ENCODE measurements around the gene PNPO. TPM values are rescaled to one million over a fixed set of nuclear protein-coding genes. Genes with fewer than 3 reads are reported as not detected.
A peak's percentile ranks its signal among the peaks of the same experiment; 100 is the strongest.

PNPO gene
- polyA plus RNA-seq, 1 donor from 2014 or later, result 1.7 TPM

DNA sequence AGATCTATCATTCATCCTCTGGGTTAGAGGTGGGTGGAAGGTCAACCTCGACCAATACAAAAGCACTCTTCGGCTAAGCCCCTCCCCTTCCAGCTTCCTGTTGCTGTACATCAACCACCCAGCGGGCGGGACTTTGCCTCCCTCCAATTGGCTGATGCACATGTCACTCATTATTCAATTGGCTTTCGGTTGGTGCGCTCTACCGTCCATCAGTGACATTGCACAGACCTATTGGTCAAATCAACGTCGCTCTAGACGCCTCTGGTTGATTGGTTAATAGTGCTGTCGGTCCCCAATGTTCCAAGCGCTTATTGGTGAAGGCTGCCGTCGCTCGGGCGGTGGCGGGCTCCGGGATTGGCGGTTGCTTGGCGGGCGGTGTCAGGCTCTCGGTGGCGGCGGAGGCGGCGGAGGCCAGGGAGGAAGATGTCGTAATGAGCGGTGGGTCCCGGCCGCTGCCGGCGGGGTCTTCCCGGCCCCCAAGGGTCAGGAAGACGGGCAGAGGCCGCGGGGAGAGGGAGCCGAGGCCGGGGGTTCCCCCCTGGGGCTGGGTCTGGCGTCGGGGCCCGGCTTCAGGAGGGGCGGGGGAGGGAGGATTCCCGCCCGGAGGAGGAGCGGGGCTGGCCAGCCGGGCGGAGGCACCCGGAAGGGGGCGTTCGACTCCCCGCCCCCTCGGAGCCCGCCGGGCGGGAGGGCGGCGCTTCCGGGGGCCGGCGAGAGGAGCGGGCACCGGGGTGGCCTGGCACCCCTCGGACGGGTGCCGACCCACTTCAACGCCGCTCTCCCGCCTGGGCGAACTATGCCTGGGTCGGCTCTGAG is 45.3 kb upstream of the PNPO start, which contains the start of gene SP2:
SP2 (plus strand) TSS at position 381 of the 816 bp plus-strand sequence; CDS start at position 432, 51 bp downstream.
- peak within 1 kb of the TSS; percentile 88 for H3K27ac ChIP-seq (ENCODE audit: low read length)
- peak; percentile 18 for TF ChIP-seq EP300 (conservative IDR thresholded peaks at IDR 0.05; ENCODE audit: poor library complexity, severe bottlenecking)
- TF ChIP-seq POLR2AphosphoS5 (IDR thresholded peaks at IDR 0.05), result peak; percentile 89
- TF ChIP-seq EZH2 (IDR thresholded peaks at IDR 0.05; ENCODE audit: borderline replicate concordance, insufficient read depth, low read length, poor library complexity, severe bottlenecking), result no peak
- peak; percentile 78 for TF ChIP-seq MXI1 (conservative IDR thresholded peaks at IDR 0.05; ENCODE audit: poor library complexity, severe bottlenecking)
- peak; percentile 37 for TF ChIP-seq SMC3 (conservative IDR thresholded peaks at IDR 0.05; ENCODE audit: poor library complexity)
- TF ChIP-seq, protein P1, sequence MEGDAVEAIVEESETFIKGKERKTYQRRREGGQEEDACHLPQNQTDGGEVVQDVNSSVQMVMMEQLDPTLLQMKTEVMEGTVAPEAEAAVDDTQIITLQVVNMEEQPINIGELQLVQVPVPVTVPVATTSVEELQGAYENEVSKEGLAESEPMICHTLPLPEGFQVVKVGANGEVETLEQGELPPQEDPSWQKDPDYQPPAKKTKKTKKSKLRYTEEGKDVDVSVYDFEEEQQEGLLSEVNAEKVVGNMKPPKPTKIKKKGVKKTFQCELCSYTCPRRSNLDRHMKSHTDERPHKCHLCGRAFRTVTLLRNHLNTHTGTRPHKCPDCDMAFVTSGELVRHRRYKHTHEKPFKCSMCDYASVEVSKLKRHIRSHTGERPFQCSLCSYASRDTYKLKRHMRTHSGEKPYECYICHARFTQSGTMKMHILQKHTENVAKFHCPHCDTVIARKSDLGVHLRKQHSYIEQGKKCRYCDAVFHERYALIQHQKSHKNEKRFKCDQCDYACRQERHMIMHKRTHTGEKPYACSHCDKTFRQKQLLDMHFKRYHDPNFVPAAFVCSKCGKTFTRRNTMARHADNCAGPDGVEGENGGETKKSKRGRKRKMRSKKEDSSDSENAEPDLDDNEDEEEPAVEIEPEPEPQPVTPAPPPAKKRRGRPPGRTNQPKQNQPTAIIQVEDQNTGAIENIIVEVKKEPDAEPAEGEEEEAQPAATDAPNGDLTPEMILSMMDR (IDR thresholded peaks at IDR 0.05; ENCODE audit: poor library complexity, severe bottlenecking), result peak; percentile 65
- TF ChIP-seq, protein P2, sequence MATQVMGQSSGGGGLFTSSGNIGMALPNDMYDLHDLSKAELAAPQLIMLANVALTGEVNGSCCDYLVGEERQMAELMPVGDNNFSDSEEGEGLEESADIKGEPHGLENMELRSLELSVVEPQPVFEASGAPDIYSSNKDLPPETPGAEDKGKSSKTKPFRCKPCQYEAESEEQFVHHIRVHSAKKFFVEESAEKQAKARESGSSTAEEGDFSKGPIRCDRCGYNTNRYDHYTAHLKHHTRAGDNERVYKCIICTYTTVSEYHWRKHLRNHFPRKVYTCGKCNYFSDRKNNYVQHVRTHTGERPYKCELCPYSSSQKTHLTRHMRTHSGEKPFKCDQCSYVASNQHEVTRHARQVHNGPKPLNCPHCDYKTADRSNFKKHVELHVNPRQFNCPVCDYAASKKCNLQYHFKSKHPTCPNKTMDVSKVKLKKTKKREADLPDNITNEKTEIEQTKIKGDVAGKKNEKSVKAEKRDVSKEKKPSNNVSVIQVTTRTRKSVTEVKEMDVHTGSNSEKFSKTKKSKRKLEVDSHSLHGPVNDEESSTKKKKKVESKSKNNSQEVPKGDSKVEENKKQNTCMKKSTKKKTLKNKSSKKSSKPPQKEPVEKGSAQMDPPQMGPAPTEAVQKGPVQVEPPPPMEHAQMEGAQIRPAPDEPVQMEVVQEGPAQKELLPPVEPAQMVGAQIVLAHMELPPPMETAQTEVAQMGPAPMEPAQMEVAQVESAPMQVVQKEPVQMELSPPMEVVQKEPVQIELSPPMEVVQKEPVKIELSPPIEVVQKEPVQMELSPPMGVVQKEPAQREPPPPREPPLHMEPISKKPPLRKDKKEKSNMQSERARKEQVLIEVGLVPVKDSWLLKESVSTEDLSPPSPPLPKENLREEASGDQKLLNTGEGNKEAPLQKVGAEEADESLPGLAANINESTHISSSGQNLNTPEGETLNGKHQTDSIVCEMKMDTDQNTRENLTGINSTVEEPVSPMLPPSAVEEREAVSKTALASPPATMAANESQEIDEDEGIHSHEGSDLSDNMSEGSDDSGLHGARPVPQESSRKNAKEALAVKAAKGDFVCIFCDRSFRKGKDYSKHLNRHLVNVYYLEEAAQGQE (IDR thresholded peaks at IDR 0.05; ENCODE audit: borderline replicate concordance), result peak; percentile 66
- TF ChIP-seq RAD21 (conservative IDR thresholded peaks at IDR 0.05), result peak; percentile 26
- peak; percentile 61 for TF ChIP-seq TAF1 (IDR thresholded peaks at IDR 0.05; ENCODE audit: low read depth)
- H3K4me2 ChIP-seq (ENCODE audit: low read length), result peak within 1 kb of the TSS; percentile 89
- peak within 1 kb of the TSS; percentile 90 for H3K9ac ChIP-seq (ENCODE audit: low read length)
- no peaks in the 10 kb centered on the region for H3K36me3 ChIP-seq (ENCODE audit: insufficient read depth, low read length)
- H3K79me2 ChIP-seq (replicated peaks; ENCODE audit: insufficient read depth, low read length), result peaks cover 13% of the 10 kb centered on the region
- H3K9me2 ChIP-seq (ENCODE audit: insufficient read depth, low read length), result no peaks in the 10 kb centered on the region
- H3K27me3 ChIP-seq (ENCODE audit: insufficient read depth, low read depth, low read length), result no peaks in the 10 kb centered on the region
- no peaks in the 10 kb centered on the region for H3F3A ChIP-seq (ENCODE audit: insufficient read depth, low read length, poor library complexity, severe bottlenecking)
- H2AFZ ChIP-seq (ENCODE audit: low read depth, low read length), result peak within 1 kb of the TSS; percentile 89
- H4K20me1 ChIP-seq (ENCODE audit: insufficient read depth), result no peaks in the 10 kb centered on the region
- H3K4me3 ChIP-seq (ENCODE audit: low read length), result peak within 1 kb of the TSS; percentile 90
- no peaks in the 10 kb centered on the region for H3K9me3 ChIP-seq (ENCODE audit: low read length)

DNA sequence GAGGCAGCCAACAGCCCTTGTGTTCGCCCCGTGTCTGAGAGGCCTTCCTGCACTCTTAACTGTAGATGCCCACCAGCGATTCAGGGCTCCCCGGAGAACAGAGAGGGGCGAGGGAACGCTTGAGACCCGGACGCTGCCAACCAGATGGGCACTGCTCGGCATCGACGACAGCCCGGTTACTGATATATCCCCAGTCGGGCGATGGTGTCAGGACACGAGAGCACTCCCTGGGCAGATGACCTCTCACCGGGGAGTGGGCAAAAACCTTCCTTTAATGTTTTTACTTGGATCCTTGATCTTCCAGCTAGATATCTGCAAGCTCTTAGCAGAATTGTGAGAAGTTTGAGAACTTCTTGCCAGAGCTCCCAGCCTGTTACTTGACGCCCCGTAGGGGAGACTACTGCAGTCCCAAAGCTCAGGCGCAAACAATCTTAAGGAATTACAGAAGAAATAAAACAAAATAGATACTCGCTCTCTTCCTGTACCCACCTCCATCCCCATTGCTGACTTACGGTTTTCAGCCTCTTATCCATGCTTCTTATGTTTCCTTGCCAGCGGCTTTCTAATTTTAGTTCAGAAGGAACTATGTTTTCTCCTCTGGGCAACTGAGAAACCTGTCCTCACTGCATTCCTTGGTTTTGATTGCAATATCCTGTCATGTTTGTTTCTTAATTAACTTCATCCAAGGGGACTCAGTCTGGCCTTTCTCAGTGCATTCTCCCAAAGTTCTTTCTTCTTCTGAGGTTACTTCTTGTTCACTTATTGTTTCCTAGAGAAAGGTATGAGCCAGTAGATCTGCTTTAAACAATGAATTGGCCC is 44.5 kb upstream of the PNPO start:
- Histone ChIP-seq H3K79me2 (replicated peaks; ENCODE audit: insufficient read depth, low read length) (peaks cover 13% of the 10 kb centered on the region), H3F3A (ENCODE audit: insufficient read depth, low read length, poor library complexity, severe bottlenecking) (no peaks in the 10 kb centered on the region)

More for the DNA sequence above, 44.5 kb upstream of the PNPO start:
- Histone ChIP-seq H2AFZ (ENCODE audit: low read depth, low read length) (peak overlapping the region; percentile 84), H4K20me1 (ENCODE audit: insufficient read depth) (no peaks in the 10 kb centered on the region), H3K9me3 (ENCODE audit: low read length) (no peaks in the 10 kb centered on the region), H3K36me3 (ENCODE audit: insufficient read depth, low read length) (no peaks in the 10 kb centered on the region), H3K9me2 (ENCODE audit: insufficient read depth, low read length) (no peaks in the 10 kb centered on the region), H3K4me3 (ENCODE audit: low read length) (peak overlapping the region; percentile 90), H3K4me2 (ENCODE audit: low read length) (peak overlapping the region; percentile 89), H3K9ac (ENCODE audit: low read length) (peak overlapping the region; percentile 90), H3K27ac (ENCODE audit: low read length) (peak overlapping the region; percentile 88), H3K27me3 (ENCODE audit: insufficient read depth, low read depth, low read length) (no peaks in the 10 kb centered on the region)
- no peak for TF ChIP-seq SMC3 (conservative IDR thresholded peaks at IDR 0.05; ENCODE audit: poor library complexity)
- no peak for TF ChIP-seq EP300 (conservative IDR thresholded peaks at IDR 0.05; ENCODE audit: poor library complexity, severe bottlenecking)
- no peak for TF ChIP-seq RAD21 (conservative IDR thresholded peaks at IDR 0.05)
- TF ChIP-seq EZH2 (IDR thresholded peaks at IDR 0.05; ENCODE audit: borderline replicate concordance, insufficient read depth, low read length, poor library complexity, severe bottlenecking), result no peak
- no peak for TF ChIP-seq POLR2AphosphoS5 (IDR thresholded peaks at IDR 0.05)
- TF ChIP-seq TAF1 (IDR thresholded peaks at IDR 0.05; ENCODE audit: low read depth), result no peak
- TF ChIP-seq, protein P2 (IDR thresholded peaks at IDR 0.05; ENCODE audit: borderline replicate concordance), result no peak
- TF ChIP-seq, protein P1 (IDR thresholded peaks at IDR 0.05; ENCODE audit: poor library complexity, severe bottlenecking), result no peak
- TF ChIP-seq MXI1 (conservative IDR thresholded peaks at IDR 0.05; ENCODE audit: poor library complexity, severe bottlenecking), result no peak

All from neural cell (in vitro differentiated cells).